ENCODE results near the gene DTNBP1. TPM values are rescaled to one million over a fixed set of nuclear protein-coding genes. Genes with fewer than 3 reads are reported as not detected.

Gene DTNBP1
- total RNA-seq, 1 experiment from 2014 or later, result 13.5 TPM

DNA sequence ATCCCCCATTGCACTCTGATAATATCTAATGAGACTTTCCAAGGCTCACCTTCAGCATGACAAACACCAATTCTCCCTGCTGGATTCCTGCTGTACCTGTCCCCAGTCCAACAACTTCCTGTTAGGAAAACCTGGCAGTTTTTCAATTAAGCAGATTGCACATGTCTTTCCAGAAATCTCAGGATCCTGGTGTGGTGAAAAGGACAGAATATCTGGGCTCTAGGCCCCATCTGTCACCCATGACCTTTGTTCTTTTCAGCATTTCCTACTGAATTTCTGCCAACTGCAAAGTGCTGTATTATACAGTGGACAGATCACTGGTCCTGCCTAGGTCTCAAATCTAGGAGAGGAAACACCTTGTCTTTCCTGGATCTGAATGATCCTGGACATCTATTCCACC lies 27.7 kb upstream of the DTNBP1 start:
- ChIA-PET CTCF (no interaction called here), POLR2A (no interaction called here)
- no TSS peak for BruUV-seq (replicated peaks)
- DNase-seq (ENCODE audit: unreplicated experiment), result peak; percentile 16
- Mint-ChIP-seq H3K36me3 (ENCODE audit: insufficient read depth, unreplicated experiment) (no peaks in the 10 kb centered on the region), H3K27me3 (ENCODE audit: insufficient read depth, unreplicated experiment) (no peaks in the 10 kb centered on the region), H3K4me3 (ENCODE audit: unreplicated experiment) (no peak overlapping the region), H3K27ac (ENCODE audit: low read depth, unreplicated experiment) (no peak overlapping the region), H3K9me3 (ENCODE audit: unreplicated experiment) (no peaks in the 10 kb centered on the region), H3K4me1 (ENCODE audit: insufficient read depth, unreplicated experiment) (no peaks in the 10 kb centered on the region)
- intact Hi-C loops (cut with micrococcal nuclease), result loop anchor here (5.0 kb wide), 1 partner anchor 587 kb away; no protein-coding TSS in a partner anchor
- TF ChIP-seq CTCF (IDR thresholded peaks at IDR 0.05; ENCODE audit: unreplicated experiment), result no peak

GRCh38 chr6:15689586-15690482 lies 27.0 kb upstream of the DTNBP1 start:
- H3K27ac Mint-ChIP-seq (ENCODE audit: low read depth, unreplicated experiment), result no peak overlapping the region
- ChIA-PET POLR2A (no interaction called here), CTCF (interaction anchor here (0.6 to 1.6 kb wide), 2 partner anchors 493 to 516 kb away, joined by 3 to 7 read pairs; no protein-coding TSS in a partner anchor)
- no TSS peak for BruUV-seq (replicated peaks)
- no peak overlapping the region for H3K4me3 Mint-ChIP-seq (ENCODE audit: unreplicated experiment)
- H3K36me3 Mint-ChIP-seq (ENCODE audit: insufficient read depth, unreplicated experiment), result no peaks in the 10 kb centered on the region
- no peaks in the 10 kb centered on the region for H3K27me3 Mint-ChIP-seq (ENCODE audit: insufficient read depth, unreplicated experiment)
- TF ChIP-seq CTCF (IDR thresholded peaks at IDR 0.05; ENCODE audit: unreplicated experiment), result no peak
- intact Hi-C loops (cut with micrococcal nuclease), result loop anchor here (5.0 kb wide), 1 partner anchor 587 kb away; no protein-coding TSS in a partner anchor
- no peaks in the 10 kb centered on the region for H3K4me1 Mint-ChIP-seq (ENCODE audit: insufficient read depth, unreplicated experiment)
- H3K9me3 Mint-ChIP-seq (ENCODE audit: unreplicated experiment), result no peaks in the 10 kb centered on the region
- peak; percentile 12 for DNase-seq (ENCODE audit: unreplicated experiment)

GRCh38 chr6:15685619-15686018 lies 22.8 kb upstream of the DTNBP1 start:
- no TSS peak for BruUV-seq (replicated peaks)

More at GRCh38 chr6:15685619-15686018, 22.8 kb upstream of the DTNBP1 start:
- no peaks in the 10 kb centered on the region for H3K9me3 Mint-ChIP-seq (ENCODE audit: unreplicated experiment)
- H3K4me3 Mint-ChIP-seq (ENCODE audit: unreplicated experiment), result no peak overlapping the region
- TF ChIP-seq CTCF (IDR thresholded peaks at IDR 0.05; ENCODE audit: unreplicated experiment), result no peak
- no peaks in the 10 kb centered on the region for H3K4me1 Mint-ChIP-seq (ENCODE audit: insufficient read depth, unreplicated experiment)
- ChIA-PET POLR2A (interaction anchor here (0.6 to 0.8 kb wide), 2 partner anchors 21 to 446 kb away, joined by 3 read pairs; no protein-coding TSS in a partner anchor), CTCF (interaction anchor here (0.7 to 2.4 kb wide), 3 partner anchors 61 to 497 kb away, joined by 3 to 17 read pairs (median 4); partner anchors contain the start of gene MYLIP)
- intact Hi-C loops (cut with micrococcal nuclease), result no loop called here
- H3K27me3 Mint-ChIP-seq (ENCODE audit: insufficient read depth, unreplicated experiment), result peaks cover 19% of the 10 kb centered on the region
- no peaks in the 10 kb centered on the region for H3K36me3 Mint-ChIP-seq (ENCODE audit: insufficient read depth, unreplicated experiment)
- DNase-seq (ENCODE audit: unreplicated experiment), result no peak
- no peak overlapping the region for H3K27ac Mint-ChIP-seq (ENCODE audit: low read depth, unreplicated experiment)
